Measurements from ENCODE around the gene GSE1. TPM values are rescaled to one million over a fixed set of nuclear protein-coding genes. Genes with fewer than 3 reads are reported as not detected.

Gene GSE1
- total RNA-seq, 2 experiments from 2014 or later, result 15.3 to 16.0 TPM

DNA sequence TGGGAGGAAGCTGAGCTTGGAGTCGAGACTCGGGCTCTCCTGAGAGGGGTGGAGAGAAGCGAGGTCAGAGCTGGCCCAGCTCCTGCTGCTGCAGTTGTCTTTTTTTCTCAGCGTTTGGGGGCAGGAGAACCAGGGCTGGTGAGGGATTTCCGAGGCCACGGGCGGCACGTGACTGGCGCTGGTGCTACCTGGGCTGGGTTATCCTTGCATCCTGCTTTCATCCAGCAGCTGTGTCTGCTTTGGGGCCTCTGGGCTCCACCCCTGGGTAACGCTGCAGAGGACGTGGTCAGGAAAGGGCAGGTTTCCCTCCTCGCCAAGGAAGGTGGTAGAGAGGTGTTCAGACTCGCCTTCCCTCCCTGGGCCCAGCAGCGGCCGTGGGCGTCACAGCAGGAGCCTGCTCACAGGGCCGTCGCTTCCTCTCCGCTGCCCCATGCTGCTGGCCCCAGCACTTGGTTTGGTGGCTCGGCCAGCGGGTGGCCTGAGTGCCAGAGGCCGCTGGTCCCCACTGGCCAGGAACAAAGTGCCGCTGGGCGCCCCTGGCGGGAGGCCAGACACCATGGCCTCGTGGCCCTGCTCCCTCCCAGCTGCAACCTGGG is 22.5 kb downstream of the GSE1 start:
- Mint-ChIP-seq H3K9me3 (no peaks in the 10 kb centered on the region), H3K27ac (no peak overlapping the region), H3K4me1 (ENCODE audit: low read depth) (no peaks in the 10 kb centered on the region), H3K4me3 (no peak overlapping the region), H3K36me3 (no peaks in the 10 kb centered on the region), H3K27me3 (no peaks in the 10 kb centered on the region)
- no peak for DNase-seq
- POLR2A ChIA-PET, result no interaction called here
- intact Hi-C loops (cut with micrococcal nuclease), result no loop called here
- CTCF ChIA-PET, result interaction anchor here (1.2 to 2.4 kb wide), 2 partner anchors 19 to 24 kb away, joined by 3 to 11 read pairs; no protein-coding TSS in a partner anchor

GRCh38 chr16:85636234-85636812 is 23.2 kb downstream of the GSE1 start:
- H3K4me3 Mint-ChIP-seq, result no peak overlapping the region
- no peaks in the 10 kb centered on the region for H3K4me1 Mint-ChIP-seq (ENCODE audit: low read depth)
- no peaks in the 10 kb centered on the region for H3K9me3 Mint-ChIP-seq
- DNase-seq, result no peak
- POLR2A ChIA-PET, result no interaction called here
- no peaks in the 10 kb centered on the region for H3K27me3 Mint-ChIP-seq
- intact Hi-C loops (cut with micrococcal nuclease), result no loop called here
- H3K27ac Mint-ChIP-seq, result no peak overlapping the region
- no peaks in the 10 kb centered on the region for H3K36me3 Mint-ChIP-seq
- CTCF ChIA-PET, result interaction anchor here (1.2 to 2.4 kb wide), 2 partner anchors 20 to 25 kb away, joined by 3 to 11 read pairs; no protein-coding TSS in a partner anchor

DNA sequence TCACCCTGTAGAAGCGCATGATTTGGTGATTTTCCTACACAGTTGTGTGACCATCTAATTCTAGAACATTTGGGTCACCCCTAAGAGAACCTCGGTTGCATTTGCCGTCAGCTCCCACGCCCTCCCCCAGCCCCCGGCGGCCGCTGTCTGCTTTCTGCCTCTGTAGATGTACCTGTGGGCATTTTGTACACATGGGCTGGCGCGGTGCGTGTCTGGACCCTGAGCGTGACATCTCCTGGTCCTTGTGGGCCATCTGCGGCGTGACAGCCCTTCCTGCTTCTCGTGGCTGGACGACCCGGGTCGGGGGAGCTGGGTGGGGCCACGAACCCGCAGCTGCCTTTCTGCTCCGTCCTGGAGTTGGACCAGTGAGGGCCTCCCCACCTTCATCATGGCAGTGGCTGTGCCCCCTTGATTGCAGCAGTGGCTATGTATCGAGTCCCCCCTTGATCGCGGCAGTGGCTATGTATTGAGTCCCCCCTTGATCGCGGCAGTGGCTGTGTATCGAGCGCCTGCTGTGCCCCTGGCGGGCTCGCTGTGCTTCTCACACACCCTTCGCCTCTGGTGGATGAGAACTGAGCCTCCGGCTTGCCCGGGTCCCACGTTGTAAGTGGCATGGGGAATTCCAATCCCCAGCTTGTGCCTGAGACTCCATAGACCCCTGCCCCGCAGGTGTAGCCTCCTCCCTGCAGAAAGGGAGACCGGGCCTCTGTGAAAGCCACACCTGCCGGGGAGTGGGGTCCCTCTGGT is 24.1 kb downstream of the GSE1 start:
- Mint-ChIP-seq H3K4me1 (ENCODE audit: low read depth) (no peaks in the 10 kb centered on the region), H3K4me3 (no peak overlapping the region), H3K36me3 (no peaks in the 10 kb centered on the region), H3K27me3 (no peaks in the 10 kb centered on the region), H3K27ac (no peak overlapping the region), H3K9me3 (no peaks in the 10 kb centered on the region)
- no peak for DNase-seq
- ChIA-PET POLR2A (no interaction called here), CTCF (interaction anchor here (1.2 to 2.4 kb wide), 2 partner anchors 21 to 26 kb away, joined by 3 to 11 read pairs; no protein-coding TSS in a partner anchor)
- intact Hi-C loops (cut with micrococcal nuclease), result no loop called here

- CTCF ChIA-PET, result interaction anchor here (2.4 kb wide), 1 partner anchor 21 kb away, joined by 11 read pairs; no protein-coding TSS in a partner anchor
- DNase-seq, result no peak
- Mint-ChIP-seq H3K9me3 (no peaks in the 10 kb centered on the region), H3K27ac (no peak overlapping the region), H3K4me1 (ENCODE audit: low read depth) (no peaks in the 10 kb centered on the region), H3K36me3 (no peaks in the 10 kb centered on the region), H3K27me3 (no peaks in the 10 kb centered on the region), H3K4me3 (no peak overlapping the region)
- intact Hi-C loops (cut with micrococcal nuclease), result no loop called here
- POLR2A ChIA-PET, result no interaction called here
Measured at GRCh38 chr16:85637808-85638647, 24.9 kb downstream of the GSE1 start.

GRCh38 chr16:85638695-85639409 is 25.7 kb downstream of the GSE1 start:
- H3K4me3 Mint-ChIP-seq, result no peak overlapping the region
- ChIA-PET POLR2A (no interaction called here), CTCF (no interaction called here)
- intact Hi-C loops (cut with micrococcal nuclease), result no loop called here
- no peaks in the 10 kb centered on the region for H3K27me3 Mint-ChIP-seq
- no peaks in the 10 kb centered on the region for H3K9me3 Mint-ChIP-seq
- no peak for DNase-seq
- no peaks in the 10 kb centered on the region for H3K36me3 Mint-ChIP-seq
- no peak overlapping the region for H3K27ac Mint-ChIP-seq
- no peaks in the 10 kb centered on the region for H3K4me1 Mint-ChIP-seq (ENCODE audit: low read depth)

- POLR2A ChIA-PET, result no interaction called here
Measured at GRCh38 chr16:85639529-85640253, 26.6 kb downstream of the GSE1 start.

DNA sequence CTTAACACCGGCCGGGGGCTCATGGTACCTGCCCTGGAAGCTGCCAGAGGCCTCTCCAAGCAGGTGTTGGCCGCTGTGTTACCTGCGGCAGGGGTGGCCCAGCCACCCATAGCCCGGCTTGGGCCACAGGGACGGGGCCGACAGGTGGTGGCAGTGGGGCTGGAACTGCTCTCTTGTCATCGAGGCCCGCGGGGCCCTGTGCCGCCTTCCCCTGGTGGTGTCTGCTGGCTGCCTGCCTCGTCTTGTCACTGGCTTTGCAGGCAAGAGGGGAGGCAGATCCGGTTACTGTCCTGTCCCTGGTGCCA is 27.1 kb downstream of the GSE1 start:
- DNase-seq, result no peak
- H3K4me3 Mint-ChIP-seq, result no peak overlapping the region
- intact Hi-C loops (cut with micrococcal nuclease), result no loop called here
- H3K9me3 Mint-ChIP-seq, result no peaks in the 10 kb centered on the region
- no peaks in the 10 kb centered on the region for H3K36me3 Mint-ChIP-seq
- H3K4me1 Mint-ChIP-seq (ENCODE audit: low read depth), result peaks cover 5% of the 10 kb centered on the region
- POLR2A ChIA-PET, result no interaction called here
- CTCF ChIA-PET, result no interaction called here
- H3K27ac Mint-ChIP-seq, result no peak overlapping the region
- no peaks in the 10 kb centered on the region for H3K27me3 Mint-ChIP-seq

More at GRCh38 chr16:85639529-85640253, 26.6 kb downstream of the GSE1 start:
- Mint-ChIP-seq H3K4me1 (ENCODE audit: low read depth) (peaks cover 3% of the 10 kb centered on the region), H3K27me3 (no peaks in the 10 kb centered on the region), H3K36me3 (no peaks in the 10 kb centered on the region), H3K4me3 (no peak overlapping the region), H3K27ac (no peak overlapping the region), H3K9me3 (no peaks in the 10 kb centered on the region)
- intact Hi-C loops (cut with micrococcal nuclease), result no loop called here
- DNase-seq, result no peak
- CTCF ChIA-PET, result no interaction called here

- H3K36me3 Mint-ChIP-seq, result no peaks in the 10 kb centered on the region
- peaks cover 5% of the 10 kb centered on the region for H3K4me1 Mint-ChIP-seq (ENCODE audit: low read depth)
- H3K9me3 Mint-ChIP-seq, result no peaks in the 10 kb centered on the region
- CTCF ChIA-PET, result interaction anchor here (0.5 kb wide), 1 partner anchor 20 kb away, joined by 3 read pairs; no protein-coding TSS in a partner anchor
- POLR2A ChIA-PET, result no interaction called here
- intact Hi-C loops (cut with micrococcal nuclease), result no loop called here
- no peak overlapping the region for H3K4me3 Mint-ChIP-seq
- no peak for DNase-seq
- no peaks in the 10 kb centered on the region for H3K27me3 Mint-ChIP-seq
- no peak overlapping the region for H3K27ac Mint-ChIP-seq
Measured at GRCh38 chr16:85640585-85640984, 27.5 kb downstream of the GSE1 start.

- Mint-ChIP-seq H3K4me1 (ENCODE audit: low read depth) (peaks cover 5% of the 10 kb centered on the region), H3K27me3 (no peaks in the 10 kb centered on the region), H3K9me3 (no peaks in the 10 kb centered on the region), H3K27ac (no peak overlapping the region), H3K36me3 (no peaks in the 10 kb centered on the region), H3K4me3 (no peak overlapping the region)
- no peak for DNase-seq
- CTCF ChIA-PET, result no interaction called here
- POLR2A ChIA-PET, result no interaction called here
- intact Hi-C loops (cut with micrococcal nuclease), result no loop called here
Measured at GRCh38 chr16:85641305-85641704, 28.2 kb downstream of the GSE1 start.

DNA sequence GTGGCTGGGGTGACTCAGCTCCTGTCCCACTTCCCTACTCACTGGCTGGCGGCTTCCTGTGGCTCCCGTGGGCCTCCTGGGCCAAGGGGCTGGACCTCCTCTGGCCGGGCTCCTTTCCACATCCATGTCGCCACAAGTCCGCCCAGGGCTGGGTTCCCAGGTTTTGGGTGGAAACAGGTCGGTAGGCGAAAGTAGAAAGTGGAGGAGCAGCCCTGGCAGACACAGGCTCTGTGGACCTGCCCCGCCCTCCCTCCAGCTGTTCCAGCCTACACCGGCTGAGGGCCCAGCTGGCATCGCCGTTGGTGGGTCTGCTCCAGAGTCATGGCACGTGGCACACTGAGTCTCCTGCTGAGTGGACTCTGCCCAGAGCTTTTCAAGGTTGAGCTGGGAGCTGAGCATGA is 28.7 kb downstream of the GSE1 start:
- H3K9me3 Mint-ChIP-seq, result no peaks in the 10 kb centered on the region
- no peak for DNase-seq
- no peak overlapping the region for H3K4me3 Mint-ChIP-seq
- intact Hi-C loops (cut with micrococcal nuclease), result no loop called here
- peaks cover 5% of the 10 kb centered on the region for H3K4me1 Mint-ChIP-seq (ENCODE audit: low read depth)
- no peaks in the 10 kb centered on the region for H3K27me3 Mint-ChIP-seq
- ChIA-PET CTCF (no interaction called here), POLR2A (no interaction called here)
- no peak overlapping the region for H3K27ac Mint-ChIP-seq
- H3K36me3 Mint-ChIP-seq, result no peaks in the 10 kb centered on the region

- H3K27me3 Mint-ChIP-seq, result no peaks in the 10 kb centered on the region
- ChIA-PET CTCF (no interaction called here), POLR2A (no interaction called here)
- H3K36me3 Mint-ChIP-seq, result no peaks in the 10 kb centered on the region
- H3K4me3 Mint-ChIP-seq, result no peak overlapping the region
- no peaks in the 10 kb centered on the region for H3K9me3 Mint-ChIP-seq
- no peak overlapping the region for H3K27ac Mint-ChIP-seq
- H3K4me1 Mint-ChIP-seq (ENCODE audit: low read depth), result peaks cover 5% of the 10 kb centered on the region
- intact Hi-C loops (cut with micrococcal nuclease), result no loop called here
- DNase-seq, result no peak
Measured at GRCh38 chr16:85642762-85643358, 29.7 kb downstream of the GSE1 start.
